Measurements from ENCODE around the gene ACTA1. TPM values are rescaled to one million over a fixed set of nuclear protein-coding genes. Genes with fewer than 3 reads are reported as not detected.

Gene ACTA1
- total and polyA plus RNA-seq, 2 experiments from 2014 or later = 8.8 to 13.0 TPM

DNA sequence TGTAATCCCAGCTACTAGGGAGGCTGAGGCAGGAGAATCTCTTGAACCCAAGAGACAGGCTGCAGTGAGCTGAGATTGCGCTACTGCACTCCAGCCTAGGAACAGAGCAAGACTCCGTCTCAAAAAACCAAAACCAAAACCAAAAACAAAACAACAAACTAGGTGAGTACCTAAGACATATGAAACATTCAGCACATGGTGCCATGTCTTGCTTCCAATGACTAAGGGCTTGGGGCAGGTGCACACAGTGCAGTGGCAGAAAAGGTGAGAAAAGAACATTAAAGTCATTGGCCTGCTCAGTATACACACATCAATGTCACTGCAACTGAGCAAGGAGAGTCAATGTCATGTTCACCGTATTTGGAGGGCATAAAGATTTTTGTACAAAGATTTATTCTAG lies 4.1 kb upstream of the ACTA1 start:
- Mint-ChIP-seq H3K27me3 (ENCODE audit: insufficient read depth, low read depth, poor library complexity) (peaks cover 36% of the 10 kb centered on the region), H3K4me1 (peaks cover 4% of the 10 kb centered on the region; the same call in 2 of the 3 replicates), H3K36me3 (ENCODE audit: low read depth) (peaks cover 15% of the 10 kb centered on the region; the same call in 2 of the 3 replicates), H3K9me3 (no peaks in the 10 kb centered on the region), H3K4me3 (no peak overlapping the region), H3K27ac (no peak overlapping the region)
- peaks cover 9% of the 10 kb centered on the region; the same call in 1 of the 2 replicates for H3F3A ChIP-seq (replicated peaks; ENCODE audit: low read depth)
- no peak for ATAC-seq
- H3K27me3 ChIP-seq (ENCODE audit: insufficient read depth) = peaks cover 41% of the 10 kb centered on the region
- DNase-seq (ENCODE audit: low spot score) = no peak
- H3K27ac ChIP-seq (ENCODE audit: low read depth) = no peak overlapping the region
- TF ChIP-seq JUNB (IDR thresholded peaks at IDR 0.05; ENCODE audit: unreplicated experiment) = no peak
- TF ChIP-seq STAT1 (IDR thresholded peaks at IDR 0.05; ENCODE audit: unreplicated experiment) = no peak
- TF ChIP-seq, protein P1, sequence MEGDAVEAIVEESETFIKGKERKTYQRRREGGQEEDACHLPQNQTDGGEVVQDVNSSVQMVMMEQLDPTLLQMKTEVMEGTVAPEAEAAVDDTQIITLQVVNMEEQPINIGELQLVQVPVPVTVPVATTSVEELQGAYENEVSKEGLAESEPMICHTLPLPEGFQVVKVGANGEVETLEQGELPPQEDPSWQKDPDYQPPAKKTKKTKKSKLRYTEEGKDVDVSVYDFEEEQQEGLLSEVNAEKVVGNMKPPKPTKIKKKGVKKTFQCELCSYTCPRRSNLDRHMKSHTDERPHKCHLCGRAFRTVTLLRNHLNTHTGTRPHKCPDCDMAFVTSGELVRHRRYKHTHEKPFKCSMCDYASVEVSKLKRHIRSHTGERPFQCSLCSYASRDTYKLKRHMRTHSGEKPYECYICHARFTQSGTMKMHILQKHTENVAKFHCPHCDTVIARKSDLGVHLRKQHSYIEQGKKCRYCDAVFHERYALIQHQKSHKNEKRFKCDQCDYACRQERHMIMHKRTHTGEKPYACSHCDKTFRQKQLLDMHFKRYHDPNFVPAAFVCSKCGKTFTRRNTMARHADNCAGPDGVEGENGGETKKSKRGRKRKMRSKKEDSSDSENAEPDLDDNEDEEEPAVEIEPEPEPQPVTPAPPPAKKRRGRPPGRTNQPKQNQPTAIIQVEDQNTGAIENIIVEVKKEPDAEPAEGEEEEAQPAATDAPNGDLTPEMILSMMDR (conservative IDR thresholded peaks at IDR 0.05; ENCODE audit: low read depth in 2 of 2) = no peak
- TF ChIP-seq NANOG (IDR thresholded peaks at IDR 0.05; ENCODE audit: borderline replicate concordance) = no peak
- no peak for TF ChIP-seq ZNF331 (CRISPR knock-in tag; IDR thresholded peaks at IDR 0.05; ENCODE audit: low read depth)
- no peak for TF ChIP-seq POLR2AphosphoS5 (IDR thresholded peaks at IDR 0.05; ENCODE audit: low read depth)
- TF ChIP-seq CREB1 (CRISPR knock-in tag; IDR thresholded peaks at IDR 0.05; ENCODE audit: low read depth) = no peak
- TF ChIP-seq ZNF114 (CRISPR knock-in tag; IDR thresholded peaks at IDR 0.05) = no peak
- TF ChIP-seq EZH2 (IDR thresholded peaks at IDR 0.05; ENCODE audit: low read depth, unreplicated experiment) = no peak
- H3K4me2 ChIP-seq = no peak overlapping the region
- no peaks in the 10 kb centered on the region for H3K79me2 ChIP-seq (replicated peaks; ENCODE audit: insufficient read depth)
- H3K4me1 ChIP-seq (ENCODE audit: insufficient read depth) = peaks cover 10% of the 10 kb centered on the region; the same call in 1 of the 2 replicates
- 0 out of 2 replicates have a peak, but pooled peaks cover 5% of the 10 kb centered on the region for H3K36me3 ChIP-seq (ENCODE audit: insufficient read depth)
- no peak overlapping the region for H3K4me3 ChIP-seq
- no peak overlapping the region for H2AFZ ChIP-seq
- H3K9me2 ChIP-seq (ENCODE audit: insufficient read depth) = no peaks in the 10 kb centered on the region
- H4K20me1 ChIP-seq (replicated peaks; ENCODE audit: insufficient read depth) = no peaks in the 10 kb centered on the region; the same call in 1 of the 2 replicates

DNA sequence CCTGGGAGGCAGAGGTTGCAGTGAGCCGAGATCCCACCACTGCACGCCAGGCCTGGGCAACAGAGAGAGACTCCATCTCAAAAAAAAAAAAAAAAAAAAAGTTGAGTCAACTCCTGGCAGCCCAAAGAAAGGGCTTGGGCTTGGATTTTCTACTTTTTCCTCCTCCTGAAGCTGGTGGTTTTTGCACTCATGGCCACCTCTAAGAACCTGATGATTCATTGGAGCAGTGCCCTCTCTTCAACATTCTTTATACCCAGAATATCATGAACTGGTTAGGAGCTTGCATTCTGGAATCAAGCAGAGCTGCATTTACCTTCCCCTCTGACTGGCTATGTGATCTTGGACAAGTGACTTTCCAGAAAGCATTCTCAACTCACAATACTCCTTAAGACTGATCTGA lies 3.5 kb upstream of the ACTA1 start:
- Histone ChIP-seq H3K4me1 (ENCODE audit: insufficient read depth) (peaks cover 10% of the 10 kb centered on the region; the same call in 1 of the 2 replicates), H2AFZ (no peak overlapping the region), H3K27me3 (ENCODE audit: insufficient read depth) (peaks cover 46% of the 10 kb centered on the region), H3K36me3 (ENCODE audit: insufficient read depth) (0 out of 2 replicates have a peak, but pooled peaks cover 5% of the 10 kb centered on the region), H3K4me3 (no peak overlapping the region), H3K27ac (ENCODE audit: low read depth) (no peak overlapping the region), H3K4me2 (no peak overlapping the region), H3K9me2 (ENCODE audit: insufficient read depth) (no peaks in the 10 kb centered on the region), H3F3A (replicated peaks; ENCODE audit: low read depth) (peaks cover 9% of the 10 kb centered on the region; the same call in 1 of the 2 replicates), H3K79me2 (replicated peaks; ENCODE audit: insufficient read depth) (no peaks in the 10 kb centered on the region), H4K20me1 (replicated peaks; ENCODE audit: insufficient read depth) (no peaks in the 10 kb centered on the region; the same call in 1 of the 2 replicates)
- TF ChIP-seq NANOG (IDR thresholded peaks at IDR 0.05; ENCODE audit: borderline replicate concordance) = no peak
- TF ChIP-seq EZH2phosphoT487 (IDR thresholded peaks at IDR 0.05; ENCODE audit: unreplicated experiment) = no peak
- TF ChIP-seq ZNF114 (CRISPR knock-in tag; IDR thresholded peaks at IDR 0.05) = no peak
- TF ChIP-seq CREB1 (CRISPR knock-in tag; IDR thresholded peaks at IDR 0.05; ENCODE audit: low read depth) = no peak
- no peak for TF ChIP-seq ZNF331 (CRISPR knock-in tag; IDR thresholded peaks at IDR 0.05; ENCODE audit: low read depth)
- no peaks in the 10 kb centered on the region for H3K9me3 Mint-ChIP-seq
- peaks cover 42% of the 10 kb centered on the region for H3K27me3 Mint-ChIP-seq (ENCODE audit: insufficient read depth, low read depth, poor library complexity)
- DNase-seq (ENCODE audit: low spot score) (no peak), ATAC-seq (no peak)
- H3K4me1 Mint-ChIP-seq = peaks cover 6% of the 10 kb centered on the region
- peaks cover 15% of the 10 kb centered on the region; the same call in 2 of the 3 replicates for H3K36me3 Mint-ChIP-seq (ENCODE audit: low read depth)
- H3K4me3 Mint-ChIP-seq = no peak overlapping the region
- H3K27ac Mint-ChIP-seq = no peak overlapping the region
